ENCODE data around the gene MALRD1.
A peak's percentile ranks its signal among the peaks of the same experiment; 100 is the strongest.

The MALRD1 gene

DNA sequence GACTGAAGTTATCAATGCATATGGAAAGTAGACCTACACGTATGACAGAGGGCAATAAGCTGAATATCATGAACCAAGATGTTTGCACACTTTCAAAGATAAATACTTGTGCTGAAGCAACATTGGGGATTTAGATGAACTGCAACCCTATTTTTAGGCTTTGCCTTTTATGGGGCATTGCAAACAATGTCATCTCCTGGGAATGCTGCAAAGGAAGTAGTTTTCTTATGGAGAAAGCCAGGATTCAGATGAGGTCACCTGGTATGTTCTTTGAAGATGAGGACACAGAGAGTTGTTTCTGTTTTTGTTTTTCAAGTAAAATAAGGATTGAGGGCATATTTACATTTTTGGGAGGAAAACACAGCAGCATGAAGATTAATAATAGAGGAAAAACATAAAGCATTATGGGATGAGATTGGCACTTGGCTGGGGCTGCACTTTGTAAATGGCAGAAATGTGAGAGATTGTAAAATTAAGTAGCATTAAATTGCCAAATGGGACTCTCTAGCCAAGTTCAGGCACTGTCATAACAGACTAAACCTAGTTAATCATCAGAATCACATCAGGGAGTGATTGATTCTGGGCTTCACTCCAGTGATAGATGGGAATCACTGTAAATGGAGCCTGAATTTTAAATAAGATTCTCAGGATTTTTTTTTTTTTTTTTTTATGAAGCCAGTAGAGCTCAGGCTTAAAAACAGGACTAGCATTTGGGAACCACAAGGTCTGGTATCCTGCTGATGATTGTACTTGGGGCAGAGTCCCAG is 63.1 kb downstream of the MALRD1 start:
- no peak for DNase-seq (ENCODE audit: low spot score)

- no peak for DNase-seq (ENCODE audit: low spot score)
Observed at GRCh38 chr10:19117438-19117837, 68.8 kb downstream of the MALRD1 start.

DNA sequence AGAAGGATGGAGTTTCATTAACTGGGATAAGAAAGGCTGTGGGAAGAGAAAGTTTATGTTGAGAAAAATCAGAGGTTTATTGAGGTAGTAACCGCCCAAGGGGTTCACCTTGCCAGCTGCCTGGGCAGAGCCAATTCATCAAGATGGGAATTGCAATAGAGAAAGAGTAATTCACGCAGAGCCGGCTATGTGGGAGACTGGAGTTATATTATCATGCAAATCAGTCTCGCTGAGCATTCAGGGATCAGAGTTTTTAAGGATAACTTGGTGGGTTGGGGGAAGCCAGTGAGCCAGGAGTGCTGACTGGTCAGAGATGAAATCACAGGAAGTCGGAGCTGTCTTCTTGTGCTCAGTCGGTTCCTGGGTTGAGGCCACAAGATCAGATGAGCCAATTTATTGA is 70.6 kb downstream of the MALRD1 start:
- DNase-seq (ENCODE audit: low spot score), result no peak

DNA sequence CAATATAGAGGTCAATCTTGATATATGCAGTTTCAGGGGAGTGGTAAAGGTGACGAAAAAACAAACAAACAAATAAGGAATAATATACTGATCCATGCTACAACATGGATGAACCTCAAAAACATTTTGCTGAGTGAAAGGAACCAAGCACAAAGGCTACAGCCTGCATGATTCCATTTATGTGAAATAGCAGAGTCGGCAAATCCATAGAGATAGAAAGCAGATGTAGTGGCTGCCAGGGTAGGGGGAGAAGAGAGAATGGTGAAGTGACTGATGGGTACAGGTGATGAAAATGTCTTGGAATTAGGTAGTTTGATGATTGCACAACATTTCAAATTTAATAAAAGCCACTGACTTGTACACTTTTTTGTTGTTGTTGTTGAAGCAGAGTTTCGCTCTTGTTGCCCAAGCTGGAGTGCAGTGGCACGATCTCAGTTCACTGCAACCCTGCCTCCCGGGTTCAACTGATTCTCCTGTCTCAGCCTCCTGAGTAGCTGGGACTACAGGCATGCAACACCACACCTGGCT is 71.8 kb downstream of the MALRD1 start:
- DNase-seq (ENCODE audit: low spot score), result no peak

DNA sequence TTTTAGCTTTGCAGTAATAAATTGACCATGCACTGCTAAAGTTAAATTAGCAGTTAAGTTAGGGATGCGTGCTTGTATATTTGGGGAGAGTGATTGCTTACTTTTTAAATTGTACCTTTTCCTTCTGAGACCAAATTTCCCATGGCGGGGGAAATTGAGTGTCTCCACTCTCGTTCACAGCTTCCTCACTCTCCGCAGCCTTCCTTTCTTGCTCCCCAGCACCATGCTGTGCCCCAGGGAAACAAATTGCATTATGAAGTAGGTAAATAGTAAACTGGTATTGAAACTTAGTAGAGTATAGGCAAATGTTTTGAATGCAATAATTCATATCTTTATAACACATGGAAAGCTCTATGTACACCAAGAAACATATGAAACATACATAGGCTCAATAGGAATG is 85.4 kb downstream of the MALRD1 start:
- DNase-seq (ENCODE audit: low spot score), result no peak

DNA sequence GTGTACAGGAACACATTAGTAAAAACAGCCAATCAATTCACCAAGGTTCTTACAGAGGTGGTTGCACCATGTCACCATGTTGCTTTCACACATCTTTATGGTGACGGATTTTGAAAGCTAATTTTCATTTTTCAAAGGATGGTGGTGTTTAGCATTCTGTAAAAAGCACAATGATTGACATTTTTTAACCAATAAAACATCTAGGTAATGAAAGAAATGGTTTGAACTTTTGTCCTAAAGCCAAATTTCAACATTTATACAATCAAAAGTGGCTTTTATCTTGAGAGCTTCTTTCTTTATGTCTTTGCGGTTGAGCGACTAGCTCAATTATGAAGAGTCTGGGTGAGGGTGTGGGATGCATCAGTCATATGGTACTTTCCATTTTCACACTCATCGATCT is 94.4 kb downstream of the MALRD1 start:
- DNase-seq (ENCODE audit: low spot score), result no peak

DNA sequence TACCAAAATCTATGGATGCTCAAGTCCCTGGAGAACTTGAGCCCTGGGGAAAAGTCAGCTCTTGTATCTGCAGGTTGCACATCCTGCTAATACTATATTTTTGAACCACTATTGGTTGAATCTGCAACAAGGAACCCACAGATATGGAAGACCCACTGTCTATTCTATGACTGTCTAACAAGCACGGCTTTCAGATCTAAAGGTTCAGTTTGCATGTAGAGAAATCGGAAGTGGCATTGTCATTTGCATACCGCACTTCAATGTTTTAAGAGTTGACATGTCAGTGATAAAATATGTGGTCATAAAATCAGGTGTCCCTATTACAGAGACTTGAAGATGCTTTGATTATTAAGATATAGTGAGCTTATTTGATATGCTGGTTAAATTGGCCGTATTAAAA is 95.6 kb downstream of the MALRD1 start:
- no peak for DNase-seq (ENCODE audit: low spot score)

GRCh38 chr10:19154375-19154774 is 105.8 kb downstream of the MALRD1 start:
- DNase-seq (ENCODE audit: low spot score), result no peak

GRCh38 chr10:19158358-19158757 is 109.8 kb downstream of the MALRD1 start:
- no peak for DNase-seq (ENCODE audit: low spot score)

DNA sequence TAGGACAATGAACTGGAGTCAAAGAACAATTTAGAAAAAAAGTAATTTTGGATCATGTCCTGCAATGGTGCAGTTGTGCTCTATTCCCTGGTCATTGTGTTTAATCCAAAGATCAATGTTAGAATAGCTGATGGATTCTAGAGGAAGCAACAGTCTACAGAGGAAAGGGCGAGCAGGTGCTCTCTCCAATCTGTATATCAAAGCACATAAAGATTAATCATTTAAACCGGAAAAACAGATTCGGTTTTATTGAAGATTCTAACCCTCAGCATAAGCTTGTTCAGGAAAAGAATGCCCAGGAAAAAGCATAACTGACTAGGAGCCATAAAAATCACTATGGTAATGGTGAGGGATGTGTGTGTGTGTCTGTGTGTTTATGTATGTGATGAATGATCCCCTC is 110.3 kb downstream of the MALRD1 start:
- DNase-seq (ENCODE audit: low spot score), result no peak

DNA sequence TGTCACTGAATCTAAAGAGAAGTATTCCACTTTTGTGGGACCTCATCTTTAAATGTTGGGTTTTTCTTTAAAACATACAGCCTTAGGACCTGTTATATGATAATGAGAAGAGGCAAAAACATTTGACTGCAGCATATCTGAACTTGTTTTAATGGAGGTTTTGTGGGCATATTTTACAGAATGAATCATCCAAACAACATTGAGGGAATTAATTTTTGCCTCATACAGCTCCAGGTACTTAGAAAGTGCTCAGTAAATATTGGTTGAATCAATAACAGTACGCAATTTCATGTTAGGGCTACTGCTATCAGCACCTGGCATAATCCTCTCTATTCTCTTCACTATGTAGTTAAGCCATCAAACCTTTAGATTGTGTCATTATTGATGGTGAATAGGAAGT is 115.9 kb downstream of the MALRD1 start:
- no peak for DNase-seq (ENCODE audit: low spot score)

DNA sequence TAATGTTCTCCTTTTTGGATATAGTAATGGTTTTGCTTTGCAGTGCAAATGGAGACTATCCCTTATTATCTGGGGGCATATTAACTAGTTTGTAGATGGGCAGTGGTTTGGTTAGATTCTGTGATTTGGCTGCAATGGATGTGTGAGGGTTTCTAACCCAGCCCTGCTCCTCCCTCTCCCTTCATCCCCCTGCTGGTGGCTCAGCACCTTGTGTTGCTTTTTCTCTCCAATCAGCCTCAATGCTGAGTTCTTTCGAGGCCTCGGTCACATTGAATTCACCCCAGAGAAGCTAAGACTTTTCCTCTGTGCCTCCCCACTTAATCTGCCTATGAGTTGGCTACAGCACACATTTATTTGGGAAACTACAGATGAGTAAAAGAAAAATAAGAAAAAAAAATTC is 120.0 kb downstream of the MALRD1 start:
- peak; percentile 19 for DNase-seq (ENCODE audit: low spot score)

GRCh38 chr10:19169041-19169440 is 120.4 kb downstream of the MALRD1 start:
- no peak for DNase-seq (ENCODE audit: low spot score)

DNA sequence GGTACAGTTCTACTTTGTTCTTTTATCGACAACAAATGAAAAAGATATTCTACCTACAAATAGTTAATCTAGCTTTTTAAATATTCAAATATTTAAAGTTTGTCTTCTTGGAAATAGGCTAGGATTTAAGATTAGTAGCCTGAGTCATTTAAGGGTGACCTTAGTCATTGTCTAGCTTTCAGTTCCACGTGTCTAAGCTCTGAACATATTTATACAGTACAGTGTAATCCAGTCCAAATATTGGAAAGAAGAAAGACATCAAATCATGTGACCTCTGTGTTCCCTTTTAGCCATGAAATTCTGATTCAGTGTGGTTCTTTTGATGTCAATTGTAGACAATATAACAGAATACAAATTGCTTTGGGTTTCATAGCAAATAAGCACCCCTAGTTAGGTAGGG is 121.1 kb downstream of the MALRD1 start:
- peak; percentile 14 for DNase-seq (ENCODE audit: low spot score)

GRCh38 chr10:19178675-19179074 is 130.1 kb downstream of the MALRD1 start:
- DNase-seq (ENCODE audit: low spot score), result no peak

- no peak for DNase-seq (ENCODE audit: low spot score)
Observed at GRCh38 chr10:19184891-19185290, 136.3 kb downstream of the MALRD1 start.

DNA sequence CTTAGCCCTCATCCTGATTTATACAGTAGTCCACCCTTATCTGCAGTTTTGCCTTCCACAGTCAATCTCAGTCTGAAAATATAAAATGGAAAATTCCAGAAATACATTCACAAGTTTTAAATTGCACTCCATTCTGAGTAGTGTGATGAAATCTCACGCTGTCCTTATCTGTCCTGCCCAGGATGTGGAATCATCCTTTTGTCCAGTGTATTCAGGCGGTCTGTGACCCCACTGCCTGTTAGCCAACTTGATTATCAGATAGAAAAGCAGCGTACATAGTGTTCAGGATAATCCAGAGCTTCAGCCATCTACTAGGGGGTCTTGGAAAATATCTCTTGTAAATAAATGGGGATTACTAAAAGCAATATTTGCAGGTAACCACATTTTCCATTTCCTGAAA is 146.3 kb downstream of the MALRD1 start:
- DNase-seq (ENCODE audit: low spot score), result no peak

GRCh38 chr10:19195698-19196097 is 147.1 kb downstream of the MALRD1 start:
- no peak for DNase-seq (ENCODE audit: low spot score)

DNA sequence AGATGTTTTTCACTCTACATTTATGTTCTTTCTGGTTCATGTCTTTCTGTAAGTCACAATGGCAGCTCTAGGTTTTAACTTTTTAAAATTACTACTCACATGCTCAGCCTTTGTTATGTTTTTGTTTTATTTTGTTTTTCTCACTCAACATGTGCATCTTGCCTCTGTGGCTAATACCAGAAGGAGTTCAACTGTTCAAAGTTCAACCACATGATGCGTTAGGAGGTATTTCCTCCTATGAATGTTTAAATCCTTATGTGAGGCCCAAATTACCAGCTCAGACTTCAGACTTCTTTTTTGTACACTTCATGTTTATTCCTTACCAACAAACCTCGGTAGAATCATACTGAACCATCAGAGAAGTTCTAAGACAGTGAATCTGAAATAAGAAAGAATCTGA is 151.6 kb downstream of the MALRD1 start:
- no peak for DNase-seq (ENCODE audit: low spot score)

GRCh38 chr10:19204246-19204917 is 155.8 kb downstream of the MALRD1 start:
- no peak for DNase-seq (ENCODE audit: low spot score)

- DNase-seq (ENCODE audit: low spot score), result no peak
Observed at GRCh38 chr10:19209319-19209718, 160.7 kb downstream of the MALRD1 start.

GRCh38 chr10:19212590-19212989 is 164.0 kb downstream of the MALRD1 start:
- no peak for DNase-seq (ENCODE audit: low spot score)

- no peak for DNase-seq (ENCODE audit: low spot score)
Observed at GRCh38 chr10:19221216-19221615, 172.6 kb downstream of the MALRD1 start.

- DNase-seq (ENCODE audit: low spot score), result no peak
Observed at GRCh38 chr10:19226025-19226424, 177.4 kb downstream of the MALRD1 start.

Measured in RKO (cell line).